Activated CD4-positive, alpha-beta T cell treated with anti-CD3 and anti-CD28 coated beads for 48 hours (primary cell): Measurements from ENCODE around the gene DBI.
"Not testable (repeated sequence)": the region's sequence is repeated elsewhere in the genome, so short reads cannot be mapped to it uniquely, and the experiment has no call there.

Source experiments
- DNase-seq: peaks from one replicate; pipeline ENCODE4 v3.0.0-alpha.2; 2020

Gene DBI

GRCh38 chr2:119366161-119366648 is 572 bp upstream of the DBI start:
- no peak for DNase-seq

GRCh38 chr2:119367472-119368099 is 809 bp downstream of the DBI start:
- DNase-seq = peak; percentile 69

- no peak for DNase-seq
Measured at GRCh38 chr2:119369845-119370244, 3.1 kb downstream of the DBI start.

- no peak for DNase-seq
Measured at GRCh38 chr2:119371111-119371510, 4.3 kb downstream of the DBI start.

GRCh38 chr2:119372778-119373568 is 6.2 kb downstream of the DBI start:
- no peak for DNase-seq

GRCh38 chr2:119373907-119374745 is 7.3 kb downstream of the DBI start:
- DNase-seq = not testable (repeated sequence)

GRCh38 chr2:119376406-119376805 is 9.6 kb downstream of the DBI start:
- DNase-seq = not testable (repeated sequence)

GRCh38 chr2:119376810-119377209 is 10.0 kb downstream of the DBI start:
- DNase-seq = no peak

GRCh38 chr2:119377294-119377992 is 10.7 kb downstream of the DBI start:
- DNase-seq = no peak

- no peak for DNase-seq
Measured at GRCh38 chr2:119377993-119378345, 11.2 kb downstream of the DBI start.

GRCh38 chr2:119378566-119378965 is 11.8 kb downstream of the DBI start:
- DNase-seq = no peak

GRCh38 chr2:119383410-119384140 is 16.8 kb downstream of the DBI start:
- no peak for DNase-seq

GRCh38 chr2:119384971-119385370 is 18.2 kb downstream of the DBI start:
- DNase-seq = no peak

- DNase-seq = no peak
Measured at GRCh38 chr2:119385466-119385865, 18.7 kb downstream of the DBI start.

- peak; percentile 61 for DNase-seq
Measured at GRCh38 chr2:119387381-119388129, 20.8 kb downstream of the DBI start.

GRCh38 chr2:119389615-119390306 is 23.0 kb downstream of the DBI start:
- DNase-seq = no peak

- no peak for DNase-seq
Measured at GRCh38 chr2:119393971-119394748, 27.4 kb downstream of the DBI start.

GRCh38 chr2:119397196-119397595 is 30.4 kb downstream of the DBI start:
- DNase-seq = no peak

- DNase-seq = no peak
Measured at GRCh38 chr2:119402106-119402505, 35.3 kb downstream of the DBI start.
